ENCODE measurements around the gene ARID4A. TPM values are rescaled to one million over a fixed set of nuclear protein-coding genes. Genes with fewer than 3 reads are reported as not detected.
A peak's percentile ranks its signal among the peaks of the same experiment; 100 is the strongest.
"Not testable (repeated sequence)": the region's sequence is repeated elsewhere in the genome, so short reads cannot be mapped to it uniquely, and the experiment has no call there.

ARID4A gene
- total RNA-seq, 4 donors from 2014 or later = 8.2 to 37.5 (median 21.0) TPM

DNA sequence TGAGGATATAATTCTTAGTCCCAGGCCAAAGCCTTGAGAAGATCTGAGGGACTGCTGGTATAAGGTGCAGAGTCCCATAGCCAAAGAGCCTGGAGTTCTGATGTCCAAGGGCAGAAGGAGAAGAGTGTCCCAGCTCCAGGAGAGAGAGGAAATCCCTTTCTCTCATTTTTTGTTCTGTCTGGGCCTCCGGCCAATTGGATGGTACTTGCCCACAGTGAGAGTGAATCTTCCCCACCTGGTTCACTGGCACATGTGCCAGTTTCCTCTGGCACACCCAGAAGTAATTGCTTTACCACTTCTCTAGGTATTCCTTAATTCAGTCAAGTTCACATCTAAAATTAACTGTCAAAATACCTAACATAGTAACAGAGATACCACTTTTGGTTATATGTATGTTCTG is 15.3 kb downstream of the ARID4A start:
- H3K36me3 ChIP-seq = no peaks in the 10 kb centered on the region
- intact Hi-C loops (cut with DNase I; ENCODE audit: low total_unique reads) = no loop called here

GRCh38 chr14:58315606-58316005 is 17.3 kb downstream of the ARID4A start:
- intact Hi-C loops (cut with DNase I; ENCODE audit: low total_unique reads) = no loop called here
- Histone ChIP-seq H3K36me3 (no peaks in the 10 kb centered on the region), H3K27ac (no peak overlapping the region), H3K4me1 (no peaks in the 10 kb centered on the region), H3K4me3 (no peak overlapping the region), H3K9me3 (no peaks in the 10 kb centered on the region), H3K27me3 (no peaks in the 10 kb centered on the region)
- no peak for TF ChIP-seq CTCF (IDR thresholded peaks at IDR 0.05)
- no peak for TF ChIP-seq POLR2A (IDR thresholded peaks at IDR 0.05)
- no peak for DNase-seq

More for the DNA sequence above, 15.3 kb downstream of the ARID4A start:
- Histone ChIP-seq H3K4me3 (no peak overlapping the region), H3K9me3 (no peaks in the 10 kb centered on the region), H3K4me1 (no peaks in the 10 kb centered on the region), H3K27me3 (no peaks in the 10 kb centered on the region), H3K27ac (no peak overlapping the region)
- no peak for DNase-seq
- TF ChIP-seq CTCF (IDR thresholded peaks at IDR 0.05) = no peak
- TF ChIP-seq POLR2A (IDR thresholded peaks at IDR 0.05) = no peak

DNA sequence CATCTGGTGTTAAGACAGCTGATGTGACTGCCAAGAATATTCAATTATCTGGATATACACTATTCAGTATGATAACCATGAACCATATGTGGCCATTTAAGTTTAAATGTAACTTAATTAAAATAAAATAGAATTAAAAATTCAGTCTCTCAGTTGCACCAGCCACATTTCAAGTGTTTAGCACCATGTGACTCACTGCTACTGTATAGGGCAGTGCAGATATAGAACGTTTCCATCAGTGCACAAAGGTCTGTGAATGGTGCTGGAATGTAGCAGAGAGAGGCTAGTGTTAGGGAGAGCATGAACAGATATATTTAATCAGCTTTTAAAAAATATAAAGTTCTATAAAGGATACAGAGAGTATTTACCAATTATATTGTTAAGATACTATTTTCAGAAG is 28.7 kb downstream of the ARID4A start:
- intact Hi-C loops (cut with DNase I; ENCODE audit: low total_unique reads) = no loop called here
- DNase-seq = no peak
- Histone ChIP-seq H3K4me3 (no peak overlapping the region), H3K27ac (no peak overlapping the region), H3K27me3 (no peaks in the 10 kb centered on the region), H3K4me1 (peaks cover 0 to 6% of the 10 kb centered on the region in 2 donors), H3K36me3 (peaks cover 0 to 5% of the 10 kb centered on the region in 2 donors), H3K9me3 (no peaks in the 10 kb centered on the region)
- TF ChIP-seq POLR2A (IDR thresholded peaks at IDR 0.05) (no peak), CTCF (IDR thresholded peaks at IDR 0.05) (no peak)

DNA sequence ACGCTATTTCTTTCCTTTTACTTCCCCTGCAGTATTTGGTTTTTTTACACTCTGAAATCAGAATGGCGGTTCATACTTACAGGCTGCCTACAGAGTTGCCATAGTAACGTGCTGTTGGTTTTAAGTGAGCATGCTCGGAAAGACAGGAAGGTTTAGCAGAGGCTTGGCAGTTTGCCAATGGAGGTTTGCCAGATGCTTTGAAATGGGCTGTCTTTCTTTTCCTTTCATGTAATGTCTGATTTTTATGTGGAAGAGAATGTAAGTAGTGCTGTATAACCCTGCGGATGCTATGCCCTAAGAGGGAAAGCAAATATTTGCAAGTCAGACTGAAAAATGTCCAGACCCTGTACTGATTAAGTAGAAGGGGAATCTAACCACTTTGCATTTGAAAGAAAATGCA is 32.8 kb downstream of the ARID4A start:
- peaks cover 0 to 6% of the 10 kb centered on the region in 2 donors for H3K4me1 ChIP-seq
- intact Hi-C loops (cut with DNase I; ENCODE audit: low total_unique reads) = no loop called here
- peaks cover 0 to 5% of the 10 kb centered on the region in 2 donors for H3K36me3 ChIP-seq
- no peaks in the 10 kb centered on the region for H3K9me3 ChIP-seq
- H3K27me3 ChIP-seq = no peaks in the 10 kb centered on the region
- TF ChIP-seq POLR2A (IDR thresholded peaks at IDR 0.05) (no peak), CTCF (IDR thresholded peaks at IDR 0.05) (no peak)
- H3K4me3 ChIP-seq = no peak overlapping the region
- peak; percentile 82 to 90 for DNase-seq
- peak overlapping the region; percentile 29 to 60 for H3K27ac ChIP-seq

- TF ChIP-seq CTCF (IDR thresholded peaks at IDR 0.05) (no peak), POLR2A (IDR thresholded peaks at IDR 0.05) (no peak)
- Histone ChIP-seq H3K4me3 (no peak overlapping the region), H3K36me3 (peaks cover 0 to 5% of the 10 kb centered on the region in 2 donors), H3K4me1 (peaks cover 0 to 6% of the 10 kb centered on the region in 2 donors), H3K27ac (peak overlapping the region in 1 of 2 donors; percentile 42), H3K27me3 (no peaks in the 10 kb centered on the region), H3K9me3 (no peaks in the 10 kb centered on the region)
- no peak for DNase-seq
- intact Hi-C loops (cut with DNase I; ENCODE audit: low total_unique reads) = no loop called here
Observed at GRCh38 chr14:58332561-58332960, 34.2 kb downstream of the ARID4A start.

- H3K4me3 ChIP-seq; H3K4me1 ChIP-seq; H3K27ac ChIP-seq; H3K27me3 ChIP-seq; intact Hi-C loops (cut with DNase I; ENCODE audit: low total_unique reads); H3K9me3 ChIP-seq; DNase-seq; H3K36me3 ChIP-seq: not testable (repeated sequence)
Observed at GRCh38 chr14:58339666-58340065, 41.3 kb downstream of the ARID4A start.
